ENCODE results near the gene CHIC2. TPM values are rescaled to one million over a fixed set of nuclear protein-coding genes. Genes with fewer than 3 reads are reported as not detected.

The CHIC2 gene
- polyA plus RNA-seq, 1 donor from 2014 or later = 58.5 TPM

DNA sequence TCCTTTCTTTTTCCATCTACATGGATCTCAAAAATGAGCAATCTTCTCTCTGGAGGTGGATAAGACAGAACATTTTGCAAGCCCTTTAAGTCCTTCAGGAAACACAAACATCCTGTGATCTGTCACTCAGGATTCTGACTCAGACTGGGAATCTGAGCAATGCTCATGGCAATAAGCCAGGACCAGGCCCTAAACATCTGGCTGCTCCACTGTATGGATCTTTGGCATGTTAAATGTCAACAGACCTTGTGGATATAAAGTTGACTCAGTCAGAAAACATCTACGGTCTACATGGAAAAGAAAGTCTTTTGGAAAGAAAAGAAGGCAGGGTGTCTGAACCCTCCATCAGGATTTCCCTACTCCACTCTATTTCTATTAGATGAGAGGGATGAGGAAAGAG, 17.8 kb upstream of the CHIC2 start:
- Histone ChIP-seq H3K79me2 (replicated peaks; ENCODE audit: insufficient read depth, low read length) (no peaks in the 10 kb centered on the region), H3K27ac (ENCODE audit: low read length) (no peak overlapping the region), H3K4me2 (ENCODE audit: low read length) (no peak overlapping the region), H2AFZ (ENCODE audit: low read depth, low read length) (no peak overlapping the region), H3K9me2 (ENCODE audit: insufficient read depth, low read length) (no peaks in the 10 kb centered on the region), H4K20me1 (ENCODE audit: insufficient read depth) (no peaks in the 10 kb centered on the region), H3K4me3 (ENCODE audit: low read length) (no peak overlapping the region), H3K9me3 (ENCODE audit: low read length) (no peaks in the 10 kb centered on the region), H3K9ac (ENCODE audit: low read length) (no peak overlapping the region), H3F3A (ENCODE audit: insufficient read depth, low read length, poor library complexity, severe bottlenecking) (no peaks in the 10 kb centered on the region), H3K36me3 (ENCODE audit: insufficient read depth, low read length) (no peaks in the 10 kb centered on the region), H3K27me3 (ENCODE audit: insufficient read depth, low read depth, low read length) (no peaks in the 10 kb centered on the region)
- TF ChIP-seq SMC3 (conservative IDR thresholded peaks at IDR 0.05; ENCODE audit: poor library complexity) = no peak
- no peak for TF ChIP-seq EZH2 (IDR thresholded peaks at IDR 0.05; ENCODE audit: borderline replicate concordance, insufficient read depth, low read length, poor library complexity, severe bottlenecking)
- TF ChIP-seq, protein P1, sequence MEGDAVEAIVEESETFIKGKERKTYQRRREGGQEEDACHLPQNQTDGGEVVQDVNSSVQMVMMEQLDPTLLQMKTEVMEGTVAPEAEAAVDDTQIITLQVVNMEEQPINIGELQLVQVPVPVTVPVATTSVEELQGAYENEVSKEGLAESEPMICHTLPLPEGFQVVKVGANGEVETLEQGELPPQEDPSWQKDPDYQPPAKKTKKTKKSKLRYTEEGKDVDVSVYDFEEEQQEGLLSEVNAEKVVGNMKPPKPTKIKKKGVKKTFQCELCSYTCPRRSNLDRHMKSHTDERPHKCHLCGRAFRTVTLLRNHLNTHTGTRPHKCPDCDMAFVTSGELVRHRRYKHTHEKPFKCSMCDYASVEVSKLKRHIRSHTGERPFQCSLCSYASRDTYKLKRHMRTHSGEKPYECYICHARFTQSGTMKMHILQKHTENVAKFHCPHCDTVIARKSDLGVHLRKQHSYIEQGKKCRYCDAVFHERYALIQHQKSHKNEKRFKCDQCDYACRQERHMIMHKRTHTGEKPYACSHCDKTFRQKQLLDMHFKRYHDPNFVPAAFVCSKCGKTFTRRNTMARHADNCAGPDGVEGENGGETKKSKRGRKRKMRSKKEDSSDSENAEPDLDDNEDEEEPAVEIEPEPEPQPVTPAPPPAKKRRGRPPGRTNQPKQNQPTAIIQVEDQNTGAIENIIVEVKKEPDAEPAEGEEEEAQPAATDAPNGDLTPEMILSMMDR (IDR thresholded peaks at IDR 0.05; ENCODE audit: poor library complexity, severe bottlenecking) = no peak
- TF ChIP-seq EP300 (conservative IDR thresholded peaks at IDR 0.05; ENCODE audit: poor library complexity, severe bottlenecking) = no peak
- TF ChIP-seq TAF1 (IDR thresholded peaks at IDR 0.05; ENCODE audit: low read depth) = no peak
- TF ChIP-seq MXI1 (conservative IDR thresholded peaks at IDR 0.05; ENCODE audit: poor library complexity, severe bottlenecking) = no peak

DNA sequence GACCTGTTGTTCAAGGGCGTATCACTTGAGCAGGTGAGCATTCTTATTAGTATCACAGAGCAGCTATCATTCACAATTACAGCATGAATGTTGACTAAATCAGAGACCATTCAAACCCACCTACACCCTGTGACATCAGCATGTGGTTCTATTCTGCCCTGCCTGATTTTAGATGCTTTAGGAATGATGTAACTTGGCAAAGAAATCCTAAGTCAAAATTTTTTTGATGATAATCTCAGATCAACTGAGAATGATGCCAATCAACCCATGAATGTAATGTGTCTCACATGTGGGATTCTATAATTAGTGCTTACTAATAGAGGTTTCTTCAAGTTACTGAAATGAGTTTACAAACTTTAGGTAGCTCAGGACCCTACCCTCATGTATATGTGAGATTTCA, 13.4 kb upstream of the CHIC2 start:
- TF ChIP-seq TAF1 (IDR thresholded peaks at IDR 0.05; ENCODE audit: low read depth) (no peak), EZH2 (IDR thresholded peaks at IDR 0.05; ENCODE audit: borderline replicate concordance, insufficient read depth, low read length, poor library complexity, severe bottlenecking) (no peak), MXI1 (conservative IDR thresholded peaks at IDR 0.05; ENCODE audit: poor library complexity, severe bottlenecking) (no peak), EP300 (conservative IDR thresholded peaks at IDR 0.05; ENCODE audit: poor library complexity, severe bottlenecking) (no peak), SMC3 (conservative IDR thresholded peaks at IDR 0.05; ENCODE audit: poor library complexity) (no peak), RAD21 (conservative IDR thresholded peaks at IDR 0.05) (no peak), POLR2AphosphoS5 (IDR thresholded peaks at IDR 0.05) (no peak)
- TF ChIP-seq, protein P2, sequence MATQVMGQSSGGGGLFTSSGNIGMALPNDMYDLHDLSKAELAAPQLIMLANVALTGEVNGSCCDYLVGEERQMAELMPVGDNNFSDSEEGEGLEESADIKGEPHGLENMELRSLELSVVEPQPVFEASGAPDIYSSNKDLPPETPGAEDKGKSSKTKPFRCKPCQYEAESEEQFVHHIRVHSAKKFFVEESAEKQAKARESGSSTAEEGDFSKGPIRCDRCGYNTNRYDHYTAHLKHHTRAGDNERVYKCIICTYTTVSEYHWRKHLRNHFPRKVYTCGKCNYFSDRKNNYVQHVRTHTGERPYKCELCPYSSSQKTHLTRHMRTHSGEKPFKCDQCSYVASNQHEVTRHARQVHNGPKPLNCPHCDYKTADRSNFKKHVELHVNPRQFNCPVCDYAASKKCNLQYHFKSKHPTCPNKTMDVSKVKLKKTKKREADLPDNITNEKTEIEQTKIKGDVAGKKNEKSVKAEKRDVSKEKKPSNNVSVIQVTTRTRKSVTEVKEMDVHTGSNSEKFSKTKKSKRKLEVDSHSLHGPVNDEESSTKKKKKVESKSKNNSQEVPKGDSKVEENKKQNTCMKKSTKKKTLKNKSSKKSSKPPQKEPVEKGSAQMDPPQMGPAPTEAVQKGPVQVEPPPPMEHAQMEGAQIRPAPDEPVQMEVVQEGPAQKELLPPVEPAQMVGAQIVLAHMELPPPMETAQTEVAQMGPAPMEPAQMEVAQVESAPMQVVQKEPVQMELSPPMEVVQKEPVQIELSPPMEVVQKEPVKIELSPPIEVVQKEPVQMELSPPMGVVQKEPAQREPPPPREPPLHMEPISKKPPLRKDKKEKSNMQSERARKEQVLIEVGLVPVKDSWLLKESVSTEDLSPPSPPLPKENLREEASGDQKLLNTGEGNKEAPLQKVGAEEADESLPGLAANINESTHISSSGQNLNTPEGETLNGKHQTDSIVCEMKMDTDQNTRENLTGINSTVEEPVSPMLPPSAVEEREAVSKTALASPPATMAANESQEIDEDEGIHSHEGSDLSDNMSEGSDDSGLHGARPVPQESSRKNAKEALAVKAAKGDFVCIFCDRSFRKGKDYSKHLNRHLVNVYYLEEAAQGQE (IDR thresholded peaks at IDR 0.05; ENCODE audit: borderline replicate concordance) = no peak
- TF ChIP-seq, protein P1 (IDR thresholded peaks at IDR 0.05; ENCODE audit: poor library complexity, severe bottlenecking) = no peak
- no peak overlapping the region for H3K4me3 ChIP-seq (ENCODE audit: low read length)
- H3K9me2 ChIP-seq (ENCODE audit: insufficient read depth, low read length) = no peaks in the 10 kb centered on the region
- no peak overlapping the region for H3K9ac ChIP-seq (ENCODE audit: low read length)
- H3K4me2 ChIP-seq (ENCODE audit: low read length) = no peak overlapping the region
- no peak overlapping the region for H3K27ac ChIP-seq (ENCODE audit: low read length)
- H3K36me3 ChIP-seq (ENCODE audit: insufficient read depth, low read length) = no peaks in the 10 kb centered on the region
- H4K20me1 ChIP-seq (ENCODE audit: insufficient read depth) = no peaks in the 10 kb centered on the region
- no peaks in the 10 kb centered on the region for H3F3A ChIP-seq (ENCODE audit: insufficient read depth, low read length, poor library complexity, severe bottlenecking)
- H3K27me3 ChIP-seq (ENCODE audit: insufficient read depth, low read depth, low read length) = no peaks in the 10 kb centered on the region
- no peaks in the 10 kb centered on the region for H3K79me2 ChIP-seq (replicated peaks; ENCODE audit: insufficient read depth, low read length)
- H2AFZ ChIP-seq (ENCODE audit: low read depth, low read length) = no peak overlapping the region
- no peaks in the 10 kb centered on the region for H3K9me3 ChIP-seq (ENCODE audit: low read length)
